GM10266 (cell line): ENCODE data around the gene RFX2.
A peak's percentile ranks its signal among the peaks of the same experiment; 100 is the strongest.

ENCODE experiments used
- DNase-seq: peaks from one replicate; pipeline ENCODE4 v3.0.0; 2012; ENCODE audit errors: extremely low spot score
- TF ChIP-seq, protein P1 (sequence below): IDR thresholded peaks from 2 replicates; pipeline ENCODE4 v1.5.1; 2012; ENCODE audit warnings: mild to moderate bottlenecking, low read depth; ENCODE audit not compliant: control insufficient read depth, insufficient read depth; ENCODE audit errors: missing control alignments

Gene RFX2

DNA sequence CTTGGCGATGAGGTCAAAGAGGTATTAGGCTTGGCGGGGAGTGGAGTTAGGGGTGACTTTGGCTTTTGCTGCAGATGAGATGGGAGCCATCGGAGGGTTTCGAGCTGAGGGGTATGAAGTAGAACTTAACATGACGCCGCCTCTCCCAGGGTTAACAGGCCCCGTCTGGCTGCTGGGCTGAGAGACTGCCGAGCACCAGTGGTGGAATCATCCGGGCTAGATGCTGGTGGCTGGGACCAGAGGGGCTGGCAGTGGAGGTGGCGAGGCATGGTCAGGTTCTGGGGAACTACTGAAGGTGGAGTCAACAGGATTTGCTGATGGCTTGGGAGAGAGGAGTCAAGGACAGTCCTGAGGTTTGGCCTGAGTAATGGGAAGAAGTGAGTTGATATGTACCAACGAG lies 4.9 kb downstream of the RFX2 start:
- TF ChIP-seq, protein P1, sequence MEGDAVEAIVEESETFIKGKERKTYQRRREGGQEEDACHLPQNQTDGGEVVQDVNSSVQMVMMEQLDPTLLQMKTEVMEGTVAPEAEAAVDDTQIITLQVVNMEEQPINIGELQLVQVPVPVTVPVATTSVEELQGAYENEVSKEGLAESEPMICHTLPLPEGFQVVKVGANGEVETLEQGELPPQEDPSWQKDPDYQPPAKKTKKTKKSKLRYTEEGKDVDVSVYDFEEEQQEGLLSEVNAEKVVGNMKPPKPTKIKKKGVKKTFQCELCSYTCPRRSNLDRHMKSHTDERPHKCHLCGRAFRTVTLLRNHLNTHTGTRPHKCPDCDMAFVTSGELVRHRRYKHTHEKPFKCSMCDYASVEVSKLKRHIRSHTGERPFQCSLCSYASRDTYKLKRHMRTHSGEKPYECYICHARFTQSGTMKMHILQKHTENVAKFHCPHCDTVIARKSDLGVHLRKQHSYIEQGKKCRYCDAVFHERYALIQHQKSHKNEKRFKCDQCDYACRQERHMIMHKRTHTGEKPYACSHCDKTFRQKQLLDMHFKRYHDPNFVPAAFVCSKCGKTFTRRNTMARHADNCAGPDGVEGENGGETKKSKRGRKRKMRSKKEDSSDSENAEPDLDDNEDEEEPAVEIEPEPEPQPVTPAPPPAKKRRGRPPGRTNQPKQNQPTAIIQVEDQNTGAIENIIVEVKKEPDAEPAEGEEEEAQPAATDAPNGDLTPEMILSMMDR = no peak
- DNase-seq = no peak

DNA sequence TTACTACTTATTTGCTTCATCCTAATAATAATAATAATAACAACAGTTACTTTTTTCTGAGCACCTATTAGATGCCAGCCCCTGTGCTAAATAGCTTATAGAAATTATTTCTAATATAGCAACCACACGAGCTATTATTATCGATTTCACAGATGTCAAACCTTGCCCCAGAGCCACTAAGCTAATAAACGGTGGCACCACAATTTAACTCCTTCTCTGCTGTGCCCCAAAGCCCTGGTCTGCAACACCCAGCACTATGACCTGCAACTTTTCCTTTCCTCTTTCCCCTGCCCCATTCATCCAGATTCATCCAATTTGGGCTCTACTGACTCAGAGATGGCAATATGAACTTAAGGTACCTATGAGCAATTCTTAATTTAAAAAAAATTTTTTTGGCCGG lies 6.4 kb downstream of the RFX2 start:
- DNase-seq = no peak
- TF ChIP-seq, protein P1 = no peak

DNA sequence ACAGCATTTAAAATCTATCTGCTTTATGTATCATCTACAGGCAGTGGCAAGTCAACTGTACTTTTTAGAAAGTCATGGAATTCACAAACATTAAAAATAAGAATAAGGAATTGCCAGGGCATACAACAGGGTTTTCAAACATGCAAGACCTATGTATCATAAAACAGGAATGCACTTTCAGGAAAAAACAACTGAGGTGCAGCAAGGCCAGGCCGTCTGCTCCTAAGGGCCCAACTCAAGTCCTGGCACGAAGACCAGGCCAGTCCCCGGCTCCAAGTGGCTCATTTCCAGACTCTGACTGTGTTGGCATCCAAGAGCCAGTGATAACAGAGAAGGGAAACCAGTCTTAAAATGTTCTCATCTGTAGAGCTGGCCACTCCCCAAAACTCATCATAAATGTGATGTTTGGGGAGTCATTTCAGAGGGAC lies 7.1 kb downstream of the RFX2 start:
- DNase-seq = no peak
- TF ChIP-seq, protein P1 = no peak

DNA sequence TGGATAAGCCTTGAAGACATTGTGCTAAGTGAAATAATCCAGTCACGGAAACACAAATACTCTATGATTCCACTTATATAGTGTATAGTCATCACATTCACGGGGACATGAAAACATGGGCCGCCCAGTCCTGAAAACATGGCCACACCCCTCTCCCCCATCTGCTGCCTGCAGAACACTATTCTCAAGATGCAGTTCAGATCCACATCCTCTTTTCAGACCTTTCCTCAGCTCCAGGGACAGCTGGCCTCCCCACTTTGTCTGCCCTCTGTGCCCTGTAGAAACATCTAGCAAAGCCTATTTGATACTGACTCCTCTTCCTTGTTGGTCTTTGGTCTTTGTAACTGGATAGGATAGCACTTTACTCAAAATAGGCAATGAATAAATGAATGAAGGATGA lies 8.3 kb downstream of the RFX2 start:
- DNase-seq = no peak
- TF ChIP-seq, protein P1 = no peak

DNA sequence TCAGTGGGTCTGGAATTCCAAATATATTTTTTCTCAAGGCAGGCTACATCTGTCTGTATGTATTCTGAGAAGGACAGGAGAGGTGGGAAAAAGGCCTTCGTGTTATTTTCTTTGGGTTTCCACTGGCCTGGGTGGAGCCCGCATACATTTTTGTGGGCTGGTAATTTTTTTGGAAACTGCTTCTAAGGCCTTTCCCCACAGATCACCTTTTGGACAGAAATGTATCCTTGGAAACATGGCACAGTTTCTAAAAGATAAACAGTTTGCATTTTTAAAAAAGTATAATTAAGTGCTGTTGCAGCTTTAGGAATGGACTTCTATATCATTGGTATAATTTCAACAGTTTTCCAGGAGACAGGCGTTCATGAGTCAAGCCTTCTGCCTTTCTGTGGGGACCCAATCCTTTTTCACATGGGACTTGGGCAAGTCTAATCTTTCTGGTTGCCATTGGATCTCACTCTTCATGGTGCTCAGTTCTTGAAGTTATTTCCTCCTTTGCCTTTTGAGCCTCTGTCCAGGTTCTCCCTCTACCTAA lies 8.9 kb downstream of the RFX2 start:
- TF ChIP-seq, protein P1 = no peak
- DNase-seq = no peak

DNA sequence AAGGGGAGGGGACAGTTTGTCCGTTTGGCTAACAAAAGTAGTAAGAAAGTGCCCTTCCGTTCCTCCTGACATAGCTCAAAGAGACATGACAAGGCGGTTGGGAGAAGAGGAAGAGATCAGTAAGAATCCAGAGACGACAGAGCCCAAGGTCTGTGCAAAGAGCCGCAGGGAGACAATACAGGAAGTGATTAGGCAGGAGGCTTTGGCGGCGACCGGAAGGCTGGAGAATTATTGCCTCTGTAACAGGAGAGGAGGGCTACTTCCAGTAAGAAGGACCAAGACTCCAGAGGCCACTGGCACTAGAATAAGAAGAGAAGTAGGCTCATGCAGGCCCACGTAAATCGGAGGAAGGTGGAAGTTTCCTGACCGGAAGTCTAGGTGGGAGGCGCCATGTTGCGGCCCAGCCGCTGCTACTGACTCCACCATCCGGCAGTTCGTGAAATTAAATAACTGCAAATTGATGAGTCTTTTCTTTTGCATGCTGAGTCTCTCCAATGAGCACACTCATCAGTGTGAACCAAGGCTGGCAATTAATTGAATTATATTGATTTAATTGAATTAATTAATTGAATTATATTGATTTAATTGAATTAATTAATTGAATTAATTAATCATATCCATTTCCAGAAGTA lies 9.9 kb downstream of the RFX2 start:
- TF ChIP-seq, protein P1 = peak; percentile 30
- DNase-seq = peak; percentile 50

DNA sequence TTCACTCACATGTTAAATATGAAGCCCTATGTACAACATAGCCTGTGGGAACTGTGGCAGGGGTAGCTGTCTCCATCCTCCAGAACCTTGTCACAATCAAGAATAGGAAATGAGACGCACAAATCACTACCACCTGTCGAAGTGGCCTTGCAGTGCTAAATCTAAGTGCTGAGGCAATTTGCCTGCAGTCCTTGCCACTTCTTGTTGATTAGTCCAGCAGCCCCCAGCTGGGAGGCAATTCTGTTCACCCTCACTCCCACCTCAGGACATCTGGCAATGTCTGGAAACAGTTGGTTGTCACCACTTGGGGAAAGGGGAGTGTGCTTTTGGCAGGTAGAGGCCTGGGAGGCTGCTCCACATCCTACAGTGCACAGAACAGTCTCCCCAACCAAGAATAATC lies 10.7 kb downstream of the RFX2 start:
- no peak for DNase-seq
- TF ChIP-seq, protein P1 = no peak
